Gastrocnemius medialis (tissue), 4 donors: ENCODE data around the gene NPIPA1. TPM values are rescaled to one million over a fixed set of nuclear protein-coding genes. Genes with fewer than 3 reads are reported as not detected.

Source experiments
- ATAC-seq, 2 donors: fragments of 150-250 bp; one replicate each; pipeline ENCODE4 v1.9.1; 2016
- DNase-seq, 2 donors: peaks; one replicate each; pipeline ENCODE4 v3.0.0-alpha.2; 2019
- H3K27ac ChIP-seq, 4 donors: fragments of 200-600 bp; sonication (generic); 1 replicate in 1 of 4; 2 replicates in 3 of 4; pipeline ENCODE4 v1.5.1; 2016 to 2018; ENCODE audit warnings: mild to moderate bottlenecking in 2 of 4, moderate library complexity in 1 of 4
- H3K27me3 ChIP-seq, 3 donors: fragments of 200-600 bp; sonication (generic) in 2 of 3; 1 replicate in 1 of 3; 2 replicates in 2 of 3; pipeline versions ENCODE4 v1.5.1 to v1.6.0; 2016 to 2019; ENCODE audit warnings: mild to moderate bottlenecking in 1 of 3, moderate library complexity in 1 of 3
- H3K36me3 ChIP-seq, 2 donors: fragments of 200-600 bp; sonication (generic) in 1 of 2; one replicate each; pipeline ENCODE4 v1.5.1; 2017 to 2018
- H3K4me1 ChIP-seq, 2 donors: fragments of 200-600 bp; sonication (generic) in 1 of 2; one replicate each; pipeline ENCODE4 v1.5.1; 2016 to 2017; ENCODE audit warnings: mild to moderate bottlenecking in 2 of 2
- H3K4me3 ChIP-seq, 4 donors: fragments of 200-600 bp; sonication (generic) in 3 of 4; 1 replicate in 1 of 4; 2 replicates in 3 of 4; pipeline ENCODE4 v1.5.1; 2016 to 2019; ENCODE audit warnings: mild to moderate bottlenecking in 2 of 4
- H3K9me3 ChIP-seq, 3 donors: fragments of 200-600 bp; sonication (generic) in 2 of 3; 1 replicate in 1 of 3; 2 replicates in 2 of 3; pipeline ENCODE4 v1.5.1; 2016 to 2019
- CTCF ChIP-seq, 5 experiments: fragments of 450-650 bp in 3 of 5; fragments of 200-600 bp in 2 of 5; sonication (generic) in 2 of 5; IDR thresholded peaks in 4 of 5; conservative IDR thresholded peaks in 1 of 5; 1 replicate in 4 of 5; 2 replicates in 1 of 5; pipeline ENCODE4 v1.5.1; 2016 to 2019; ENCODE audit warnings: antibody characterized with exemption in 5 of 5, mild to moderate bottlenecking in 3 of 5, moderate library complexity in 3 of 5
- POLR2A ChIP-seq, 2 donors: fragments of 450-650 bp; IDR thresholded peaks; one replicate each; pipeline ENCODE4 v1.6.1; 2017; ENCODE audit warnings: antibody characterized with exemption in 2 of 2, mild to moderate bottlenecking in 2 of 2, moderate library complexity in 2 of 2
- in situ Hi-C, 4 donors: fragments of 200-750 bp; cut with MboI; loops; one replicate each; pipeline versions ENCODE4 v1.15.0 to v1.8.0; 2017; ENCODE audit warnings: low sequenced_read_pairs in 4 of 4
- intact Hi-C: fragments of 100-400 bp; cut with DNase I; formaldehyde crosslinking; loops from one replicate; pipeline ENCODE4 v1.15.1; 2023; ENCODE audit warnings: low total_unique reads
- total RNA-seq, 4 donors: library from RNA; depleted of rRNA; stranded (reverse); fragments of >200 nt; gene quantifications; one replicate each; pipeline versions ENCODE4 v1.1.0 to v1.2.3, GENCODE V29; 2016

The NPIPA1 gene
- total RNA-seq, 4 donors from 2014 or later, result 19.6 to 53.1 (median 25.7) TPM

DNA sequence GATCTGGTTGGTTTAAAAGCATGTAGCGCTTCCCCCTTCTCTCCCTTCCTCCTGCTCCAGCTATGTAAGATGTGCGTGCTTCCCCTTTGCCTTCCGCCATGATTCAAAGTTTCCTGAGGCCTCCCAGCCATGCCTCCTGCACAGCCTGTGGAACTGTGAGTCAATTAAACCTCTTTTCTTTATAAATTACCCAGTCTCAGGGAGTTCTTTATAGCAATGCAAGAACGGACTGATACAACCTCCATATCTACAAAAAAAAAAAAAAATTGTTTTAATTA lies 21.0 kb downstream of the NPIPA1 start:
- ATAC-seq (no peak), DNase-seq (no peak)
- no peak overlapping the region for H3K4me3 ChIP-seq
- intact Hi-C loops (loop anchor here (5.0 kb wide), 1 partner anchor 484 kb away; no protein-coding TSS in a partner anchor), in situ Hi-C loops (no loop called here)
- TF ChIP-seq POLR2A (IDR thresholded peaks at IDR 0.05) (no peak), CTCF (IDR thresholded peaks at IDR 0.05 in 4 of 5, conservative IDR thresholded peaks at IDR 0.05 in 1 of 5) (no peak)
- no peaks in the 10 kb centered on the region for H3K27me3 ChIP-seq
- no peaks in the 10 kb centered on the region for H3K36me3 ChIP-seq
- H3K27ac ChIP-seq, result no peak overlapping the region
- H3K4me1 ChIP-seq, result peaks cover 16 to 17% of the 10 kb centered on the region in 2 donors
- H3K9me3 ChIP-seq, result no peaks in the 10 kb centered on the region

GRCh38 chr16:14958970-14959369 lies 21.7 kb downstream of the NPIPA1 start:
- DNase-seq, result no peak
- Histone ChIP-seq H3K9me3 (no peaks in the 10 kb centered on the region), H3K27ac (no peak overlapping the region), H3K27me3 (no peaks in the 10 kb centered on the region), H3K4me3 (no peak overlapping the region), H3K4me1 (peaks cover 16 to 17% of the 10 kb centered on the region in 2 donors), H3K36me3 (no peaks in the 10 kb centered on the region)
- TF ChIP-seq POLR2A (IDR thresholded peaks at IDR 0.05), result no peak
- no peak for TF ChIP-seq CTCF (IDR thresholded peaks at IDR 0.05 in 4 of 5, conservative IDR thresholded peaks at IDR 0.05 in 1 of 5)
- no peak for ATAC-seq
- in situ Hi-C loops, result no loop called here
- intact Hi-C loops, result loop anchor here (5.0 kb wide), 1 partner anchor 483 kb away; no protein-coding TSS in a partner anchor

DNA sequence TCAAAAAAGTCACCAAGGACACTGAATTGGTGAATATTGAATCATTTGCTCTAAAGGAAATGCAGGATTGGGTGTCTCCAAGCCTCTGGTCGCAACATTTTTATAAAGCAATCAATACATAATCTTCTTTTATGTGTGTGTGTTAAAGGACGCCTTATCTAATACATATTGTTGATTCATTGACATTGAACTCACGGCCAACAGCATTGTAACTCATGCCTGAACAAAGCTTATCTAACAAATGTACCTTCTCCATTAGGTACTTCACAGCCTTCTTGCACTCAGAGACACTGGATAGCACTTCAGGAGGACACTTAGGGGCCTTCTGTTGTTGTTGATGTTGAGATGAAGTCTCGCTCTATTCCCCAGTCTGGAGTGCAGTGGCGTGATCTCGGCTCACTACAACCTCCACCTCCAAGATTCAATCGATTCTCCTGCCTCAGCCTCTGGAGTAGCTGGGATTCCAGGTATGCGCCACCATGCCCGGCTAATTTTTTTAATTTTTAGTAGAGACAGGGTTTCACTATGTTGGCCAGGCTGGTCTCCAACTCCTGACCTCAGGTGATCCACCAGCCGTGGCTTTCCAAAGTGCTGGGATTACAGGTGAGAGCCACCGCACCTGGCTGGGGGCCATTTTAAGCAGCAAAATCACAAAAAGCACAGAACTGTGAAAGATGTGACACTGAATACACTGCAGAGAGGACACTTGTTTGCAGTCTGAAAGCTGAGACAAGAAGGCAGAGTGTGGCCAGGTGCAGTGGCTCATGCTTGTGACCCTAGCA lies 24.4 kb downstream of the NPIPA1 start:
- ATAC-seq, result no peak
- DNase-seq, result no peak
- TF ChIP-seq CTCF (IDR thresholded peaks at IDR 0.05 in 4 of 5, conservative IDR thresholded peaks at IDR 0.05 in 1 of 5) (no peak), POLR2A (IDR thresholded peaks at IDR 0.05) (no peak)

GRCh38 chr16:14963281-14964173 lies 26.3 kb downstream of the NPIPA1 start:
- TF ChIP-seq POLR2A (IDR thresholded peaks at IDR 0.05) (no peak), CTCF (IDR thresholded peaks at IDR 0.05 in 4 of 5, conservative IDR thresholded peaks at IDR 0.05 in 1 of 5) (no peak)
- H3K36me3 ChIP-seq, result no peaks in the 10 kb centered on the region
- in situ Hi-C loops, result no loop called here
- H3K4me1 ChIP-seq, result no peaks in the 10 kb centered on the region
- no peaks in the 10 kb centered on the region for H3K9me3 ChIP-seq
- no peaks in the 10 kb centered on the region for H3K27me3 ChIP-seq
- no peak overlapping the region for H3K27ac ChIP-seq
- intact Hi-C loops, result no loop called here
- H3K4me3 ChIP-seq, result no peak overlapping the region
- DNase-seq, result no peak
- ATAC-seq, result no peak

More for the DNA sequence above, 24.4 kb downstream of the NPIPA1 start:
- Histone ChIP-seq H3K27ac (no peak overlapping the region), H3K36me3 (no peaks in the 10 kb centered on the region), H3K27me3 (no peaks in the 10 kb centered on the region), H3K4me1 (peaks cover 0 to 2% of the 10 kb centered on the region in 2 donors), H3K9me3 (no peaks in the 10 kb centered on the region), H3K4me3 (no peak overlapping the region)
- in situ Hi-C loops, result no loop called here
- intact Hi-C loops, result no loop called here
